H1 (cell line): Measurements from ENCODE around the gene ZNF586. TPM values are rescaled to one million over a fixed set of nuclear protein-coding genes. Genes with fewer than 3 reads are reported as not detected.

Source experiments
- BRCA1 ChIP-seq: IDR thresholded peaks from 2 replicates; pipeline ENCODE4 v1.6.1; 2012; ENCODE audit warnings: low read depth, low read length, improper control_type of control experiment
- CBX5 ChIP-seq: fragments of 300-800, 300-1000 bp; sonication (generic); IDR thresholded peaks from 2 replicates; pipeline ENCODE4 v1.7.1; 2016; ENCODE audit warnings: antibody characterized with exemption, low read length, low read depth
- CREB1 ChIP-seq: IDR thresholded peaks from 2 replicates; pipeline ENCODE4 v1.6.1; 2012; ENCODE audit warnings: inconsistent platforms
- E2F6 ChIP-seq: IDR thresholded peaks from 2 replicates; pipeline ENCODE4 v1.6.1; 2012; ENCODE audit warnings: inconsistent platforms
- HDAC6 ChIP-seq: IDR thresholded peaks from one replicate; pipeline ENCODE4 v1.7.1; 2012; ENCODE audit warnings: low read depth, mild to moderate bottlenecking, inconsistent platforms, low read length, moderate library complexity
- MAFK ChIP-seq: IDR thresholded peaks from 2 replicates; pipeline ENCODE4 v1.6.1; 2012; ENCODE audit warnings: low read depth, mild to moderate bottlenecking, improper control_type of control experiment, low read length
- PHF8 ChIP-seq: fragments of 200-600 bp; sonication (generic); conservative IDR thresholded peaks from 2 replicates; pipeline ENCODE4 v1.7.1; 2012; ENCODE audit warnings: low read depth, mild to moderate bottlenecking, inconsistent platforms, low read length, moderate library complexity
- RAD21 ChIP-seq, 2 experiments: IDR thresholded peaks in 1 of 2; conservative IDR thresholded peaks in 1 of 2; 2 replicates each; pipeline ENCODE4 v1.6.1; 2011; ENCODE audit warnings: low read depth in 2 of 2, low read length in 2 of 2, improper control_type of control experiment in 1 of 2, inconsistent platforms in 1 of 2, mild to moderate bottlenecking in 1 of 2, moderate library complexity in 1 of 2
- RBBP5 ChIP-seq: IDR thresholded peaks from 2 replicates; pipeline ENCODE4 v1.7.1; 2012; ENCODE audit warnings: low read depth, mild to moderate bottlenecking, inconsistent platforms, low read length, moderate library complexity, borderline replicate concordance
- RXRA ChIP-seq: IDR thresholded peaks from 2 replicates; pipeline ENCODE4 v1.6.1; 2011; ENCODE audit warnings: low read depth, mild to moderate bottlenecking, low read length, moderate library complexity; ENCODE audit not compliant: insufficient read depth
- SIN3A ChIP-seq, 2 experiments: IDR thresholded peaks in 1 of 2; conservative IDR thresholded peaks in 1 of 2; 2 replicates each; pipeline ENCODE4 v1.6.1; 2011 to 2012; ENCODE audit warnings: low read length in 2 of 2, improper control_type of control experiment in 1 of 2, low read depth in 1 of 2, mild to moderate bottlenecking in 1 of 2
- SIRT6 ChIP-seq: IDR thresholded peaks from one replicate; pipeline ENCODE4 v1.7.1; 2012; ENCODE audit warnings: low read length, inconsistent platforms
- TAF1 ChIP-seq: IDR thresholded peaks from 2 replicates; pipeline ENCODE4 v1.6.1; 2011; ENCODE audit warnings: mild to moderate bottlenecking, low read depth, low read length
- TBP ChIP-seq: IDR thresholded peaks from 2 replicates; pipeline ENCODE4 v1.6.1; 2011; ENCODE audit warnings: low read depth, low read length, improper control_type of control experiment
- TEAD4 ChIP-seq: IDR thresholded peaks from 2 replicates; pipeline ENCODE4 v1.6.1; 2012; ENCODE audit warnings: low read depth, low read length, inconsistent platforms, mixed read lengths
- YY1 ChIP-seq: IDR thresholded peaks from 2 replicates; pipeline ENCODE4 v1.6.1; 2011; ENCODE audit warnings: low read depth, mild to moderate bottlenecking, low read length
- polyA plus RNA-seq, 7 experiments: library from polyadenylated mRNA; depleted of rRNA in 3 of 7; stranded (reverse) in 5 of 7; unstranded in 2 of 7; fragments of >200 nt in 5 of 7; fragments of 200-250 nt in 2 of 7; gene quantifications; 1 replicate in 5 of 7; 2 replicates in 1 of 7; 4 replicates in 1 of 7; pipeline versions ENCODE4 v1.2.1 to v1.2.3, GENCODE V29; 2011 to 2013; ENCODE audit warnings: missing spikeins in 2 of 7, mixed read lengths in 2 of 7
- total RNA-seq: library from RNA; stranded (reverse); fragmentation: NEBNext Ultra II Directional; extraction: Animal tissue kit (Norgen Biotek cat#: 25700); gene quantifications from 2 replicates; pipeline ENCODE4 v1.2.1, GENCODE V29; 2021
- TF ChIP-seq, protein P1 (sequence below): IDR thresholded peaks from 2 replicates; pipeline ENCODE4 v1.6.1; 2011; ENCODE audit warnings: low read depth, mild to moderate bottlenecking, low read length; ENCODE audit not compliant: insufficient read depth
- TF ChIP-seq, protein P2 (sequence below), 3 experiments: IDR thresholded peaks; 1 replicate in 2 of 3; 2 replicates in 1 of 3; pipeline versions ENCODE4 v1.5.1 to v1.6.1; 2011; ENCODE audit warnings: low read length in 3 of 3, mild to moderate bottlenecking in 3 of 3, inconsistent platforms in 2 of 3, low read depth in 1 of 3, moderate library complexity in 1 of 3; ENCODE audit not compliant: insufficient read depth in 1 of 3; ENCODE audit errors: control extremely low read depth in 1 of 3
- TF ChIP-seq, protein P3 (sequence below): IDR thresholded peaks from 2 replicates; pipeline ENCODE4 v1.6.1; 2011; ENCODE audit warnings: low read length, improper control_type of control experiment

Gene ZNF586
- total and polyA plus RNA-seq, 2 of the 8 experiments (the other 6 are each of a cell fraction or from before 2014, with no cell fraction given), result 8.1 to 15.5 TPM

GRCh38 chr19:57830071-57830602 lies 60.7 kb downstream of the ZNF586 start, which contains the start of gene ZNF587B (continued):
- peak; percentile 98 for TF ChIP-seq YY1
- TF ChIP-seq, protein P1, sequence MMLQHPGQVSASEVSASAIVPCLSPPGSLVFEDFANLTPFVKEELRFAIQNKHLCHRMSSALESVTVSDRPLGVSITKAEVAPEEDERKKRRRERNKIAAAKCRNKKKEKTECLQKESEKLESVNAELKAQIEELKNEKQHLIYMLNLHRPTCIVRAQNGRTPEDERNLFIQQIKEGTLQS, result 0 out of 2 replicates have a peak, but pooled peaks have one; percentile 42
- no peak for TF ChIP-seq SIRT6
- TF ChIP-seq, protein P2, sequence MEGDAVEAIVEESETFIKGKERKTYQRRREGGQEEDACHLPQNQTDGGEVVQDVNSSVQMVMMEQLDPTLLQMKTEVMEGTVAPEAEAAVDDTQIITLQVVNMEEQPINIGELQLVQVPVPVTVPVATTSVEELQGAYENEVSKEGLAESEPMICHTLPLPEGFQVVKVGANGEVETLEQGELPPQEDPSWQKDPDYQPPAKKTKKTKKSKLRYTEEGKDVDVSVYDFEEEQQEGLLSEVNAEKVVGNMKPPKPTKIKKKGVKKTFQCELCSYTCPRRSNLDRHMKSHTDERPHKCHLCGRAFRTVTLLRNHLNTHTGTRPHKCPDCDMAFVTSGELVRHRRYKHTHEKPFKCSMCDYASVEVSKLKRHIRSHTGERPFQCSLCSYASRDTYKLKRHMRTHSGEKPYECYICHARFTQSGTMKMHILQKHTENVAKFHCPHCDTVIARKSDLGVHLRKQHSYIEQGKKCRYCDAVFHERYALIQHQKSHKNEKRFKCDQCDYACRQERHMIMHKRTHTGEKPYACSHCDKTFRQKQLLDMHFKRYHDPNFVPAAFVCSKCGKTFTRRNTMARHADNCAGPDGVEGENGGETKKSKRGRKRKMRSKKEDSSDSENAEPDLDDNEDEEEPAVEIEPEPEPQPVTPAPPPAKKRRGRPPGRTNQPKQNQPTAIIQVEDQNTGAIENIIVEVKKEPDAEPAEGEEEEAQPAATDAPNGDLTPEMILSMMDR (IDR thresholded peaks at IDR 0.05; ENCODE audit: control extremely low read depth in 1 of 3, insufficient read depth in 1 of 3, low read depth in 1 of 3, low read length in 3 of 3), result peak in 2 of 3 experiments; percentile 8 to 16; a peak in 2 of 4 replicates
- no peak for TF ChIP-seq BRCA1
- peak in 1 of 2 experiments; percentile 19; a peak in 2 of 4 replicates for TF ChIP-seq RAD21 (IDR thresholded peaks at IDR 0.05 in 1 of 2, conservative IDR thresholded peaks at IDR 0.05 in 1 of 2; ENCODE audit: low read depth in 2 of 2, low read length in 2 of 2)
- peak; percentile 62 for TF ChIP-seq TEAD4
- peak in 1 of 2 experiments; percentile 90; a peak in 2 of 4 replicates for TF ChIP-seq SIN3A (conservative IDR thresholded peaks at IDR 0.05 in 1 of 2, IDR thresholded peaks at IDR 0.05 in 1 of 2; ENCODE audit: low read depth in 1 of 2, low read length in 2 of 2)
- no peak for TF ChIP-seq MAFK
- no peak for TF ChIP-seq RBBP5
- TF ChIP-seq TBP, result peak; percentile 83; the same call in 1 of the 2 replicates
- TF ChIP-seq RXRA, result no peak
- no peak for TF ChIP-seq E2F6
- TF ChIP-seq CREB1, result peak; percentile 83
- peak; percentile 95 for TF ChIP-seq TAF1
- no peak for TF ChIP-seq HDAC6
- TF ChIP-seq, protein P3, sequence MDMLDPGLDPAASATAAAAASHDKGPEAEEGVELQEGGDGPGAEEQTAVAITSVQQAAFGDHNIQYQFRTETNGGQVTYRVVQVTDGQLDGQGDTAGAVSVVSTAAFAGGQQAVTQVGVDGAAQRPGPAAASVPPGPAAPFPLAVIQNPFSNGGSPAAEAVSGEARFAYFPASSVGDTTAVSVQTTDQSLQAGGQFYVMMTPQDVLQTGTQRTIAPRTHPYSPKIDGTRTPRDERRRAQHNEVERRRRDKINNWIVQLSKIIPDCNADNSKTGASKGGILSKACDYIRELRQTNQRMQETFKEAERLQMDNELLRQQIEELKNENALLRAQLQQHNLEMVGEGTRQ, result peak; percentile 87
- TF ChIP-seq PHF8, result peak; percentile 77; the same call in 1 of the 2 replicates
- no peak for TF ChIP-seq CBX5
